ENCODE measurements around the gene TMEM45B. TPM values are rescaled to one million over a fixed set of nuclear protein-coding genes. Genes with fewer than 3 reads are reported as not detected.

The TMEM45B gene
- total and polyA plus RNA-seq, 2 of the 13 experiments (the other 11 are each of a cell fraction or from before 2014, with no cell fraction given): 29.1 to 181 TPM

DNA sequence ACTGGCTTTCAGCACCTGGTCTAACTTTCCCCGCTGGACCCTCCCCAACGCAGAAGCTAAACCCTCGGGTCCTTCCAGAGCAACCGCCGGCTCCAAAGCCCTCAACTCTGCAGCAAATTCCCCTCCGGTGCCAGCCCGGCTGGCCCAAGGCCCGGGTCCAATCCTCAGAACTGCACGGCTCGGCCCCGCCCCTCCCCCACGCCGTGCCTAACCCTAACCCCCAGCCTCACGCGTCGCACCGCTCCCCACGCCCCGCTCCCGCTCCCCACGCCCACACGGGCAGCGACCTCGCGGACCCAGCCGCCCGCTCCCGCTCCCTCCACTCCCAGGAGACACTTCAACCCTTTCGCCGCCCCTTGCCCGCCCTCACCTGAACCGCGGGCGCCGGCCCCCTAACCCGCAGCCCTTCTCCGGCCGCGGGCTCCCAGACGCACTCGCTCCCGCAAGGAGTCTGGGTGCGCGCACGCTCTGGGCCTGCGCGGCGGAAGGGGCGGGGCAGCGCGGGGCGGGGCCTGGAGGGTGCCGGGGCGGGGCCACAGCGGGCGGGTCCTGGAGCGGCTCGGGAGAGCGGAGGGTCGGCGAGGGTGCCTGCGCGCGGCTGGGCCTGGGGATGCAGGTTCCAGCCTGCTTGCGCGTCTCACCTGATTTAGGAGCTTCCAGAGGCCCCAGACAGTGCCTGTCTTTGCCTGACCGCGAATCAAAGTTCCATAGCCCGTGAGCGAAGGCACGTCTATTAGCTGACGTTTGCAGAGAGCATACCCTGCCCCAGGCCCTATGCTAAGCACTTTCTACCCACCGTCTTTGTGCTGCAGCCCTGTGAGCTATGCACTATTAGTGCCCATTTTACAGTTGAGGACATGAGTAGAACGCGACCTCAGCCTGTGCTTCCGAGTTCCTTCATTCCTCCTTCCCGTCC is 79.7 kb downstream of the TMEM45B start, which contains the start of gene NFRKB (continued):
- TF ChIP-seq ISL2 (CRISPR knock-in tag; IDR thresholded peaks at IDR 0.05) (peak; percentile 62), SKI (IDR thresholded peaks at IDR 0.05; ENCODE audit: partially characterized antibody) (no peak), GTF2F1 (IDR thresholded peaks at IDR 0.05; ENCODE audit: low read length) (no peak), ZNF772 (CRISPR knock-in tag; IDR thresholded peaks at IDR 0.05) (peak; percentile 60; the same call in 1 of the 2 replicates), TARDBP (CRISPR knock-in tag; IDR thresholded peaks at IDR 0.05) (no peak; the same call in 1 of the 2 replicates), CC2D1A (CRISPR knock-in tag; IDR thresholded peaks at IDR 0.05) (no peak), ZNF230 (CRISPR knock-in tag; IDR thresholded peaks at IDR 0.05) (0 out of 2 replicates have a peak, but pooled peaks have one; percentile 55), GABPA (IDR thresholded peaks at IDR 0.05; ENCODE audit: low read depth, low read length) (0 out of 2 replicates have a peak, but pooled peaks have one; percentile 16), GABPA (CRISPR knock-in tag; IDR thresholded peaks at IDR 0.05; ENCODE audit: low read depth) (no peak), RAD21 (CRISPR knock-in tag; IDR thresholded peaks at IDR 0.05) (0 out of 2 replicates have a peak, but pooled peaks have one; percentile 20), PPARG (CRISPR knock-in tag; conservative IDR thresholded peaks at IDR 0.05) (no peak), ZNF121 (CRISPR knock-in tag; IDR thresholded peaks at IDR 0.05) (0 out of 2 replicates have a peak, but pooled peaks have one; percentile 42), CCAR2 (optimal IDR thresholded peaks at IDR 0.05; ENCODE audit: low read depth, low read length) (no peak), FOXO1 (CRISPR knock-in tag; IDR thresholded peaks at IDR 0.05) (no peak), ZNF333 (CRISPR knock-in tag; IDR thresholded peaks at IDR 0.05; ENCODE audit: borderline replicate concordance) (no peak), SRSF9 (IDR thresholded peaks at IDR 0.05; ENCODE audit: borderline replicate concordance, insufficient read depth, low read depth, low read length, poor library complexity, severe bottlenecking) (no peak)
- TF ChIP-seq, protein P1, sequence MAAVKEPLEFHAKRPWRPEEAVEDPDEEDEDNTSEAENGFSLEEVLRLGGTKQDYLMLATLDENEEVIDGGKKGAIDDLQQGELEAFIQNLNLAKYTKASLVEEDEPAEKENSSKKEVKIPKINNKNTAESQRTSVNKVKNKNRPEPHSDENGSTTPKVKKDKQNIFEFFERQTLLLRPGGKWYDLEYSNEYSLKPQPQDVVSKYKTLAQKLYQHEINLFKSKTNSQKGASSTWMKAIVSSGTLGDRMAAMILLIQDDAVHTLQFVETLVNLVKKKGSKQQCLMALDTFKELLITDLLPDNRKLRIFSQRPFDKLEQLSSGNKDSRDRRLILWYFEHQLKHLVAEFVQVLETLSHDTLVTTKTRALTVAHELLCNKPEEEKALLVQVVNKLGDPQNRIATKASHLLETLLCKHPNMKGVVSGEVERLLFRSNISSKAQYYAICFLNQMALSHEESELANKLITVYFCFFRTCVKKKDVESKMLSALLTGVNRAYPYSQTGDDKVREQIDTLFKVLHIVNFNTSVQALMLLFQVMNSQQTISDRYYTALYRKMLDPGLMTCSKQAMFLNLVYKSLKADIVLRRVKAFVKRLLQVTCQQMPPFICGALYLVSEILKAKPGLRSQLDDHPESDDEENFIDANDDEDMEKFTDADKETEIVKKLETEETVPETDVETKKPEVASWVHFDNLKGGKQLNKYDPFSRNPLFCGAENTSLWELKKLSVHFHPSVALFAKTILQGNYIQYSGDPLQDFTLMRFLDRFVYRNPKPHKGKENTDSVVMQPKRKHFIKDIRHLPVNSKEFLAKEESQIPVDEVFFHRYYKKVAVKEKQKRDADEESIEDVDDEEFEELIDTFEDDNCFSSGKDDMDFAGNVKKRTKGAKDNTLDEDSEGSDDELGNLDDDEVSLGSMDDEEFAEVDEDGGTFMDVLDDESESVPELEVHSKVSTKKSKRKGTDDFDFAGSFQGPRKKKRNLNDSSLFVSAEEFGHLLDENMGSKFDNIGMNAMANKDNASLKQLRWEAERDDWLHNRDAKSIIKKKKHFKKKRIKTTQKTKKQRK (IDR thresholded peaks at IDR 0.05; ENCODE audit: low read length): no peak
- TF ChIP-seq, protein P2, sequence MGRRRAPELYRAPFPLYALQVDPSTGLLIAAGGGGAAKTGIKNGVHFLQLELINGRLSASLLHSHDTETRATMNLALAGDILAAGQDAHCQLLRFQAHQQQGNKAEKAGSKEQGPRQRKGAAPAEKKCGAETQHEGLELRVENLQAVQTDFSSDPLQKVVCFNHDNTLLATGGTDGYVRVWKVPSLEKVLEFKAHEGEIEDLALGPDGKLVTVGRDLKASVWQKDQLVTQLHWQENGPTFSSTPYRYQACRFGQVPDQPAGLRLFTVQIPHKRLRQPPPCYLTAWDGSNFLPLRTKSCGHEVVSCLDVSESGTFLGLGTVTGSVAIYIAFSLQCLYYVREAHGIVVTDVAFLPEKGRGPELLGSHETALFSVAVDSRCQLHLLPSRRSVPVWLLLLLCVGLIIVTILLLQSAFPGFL (CRISPR knock-in tag; IDR thresholded peaks at IDR 0.05): no peak
- TF ChIP-seq, protein P3, sequence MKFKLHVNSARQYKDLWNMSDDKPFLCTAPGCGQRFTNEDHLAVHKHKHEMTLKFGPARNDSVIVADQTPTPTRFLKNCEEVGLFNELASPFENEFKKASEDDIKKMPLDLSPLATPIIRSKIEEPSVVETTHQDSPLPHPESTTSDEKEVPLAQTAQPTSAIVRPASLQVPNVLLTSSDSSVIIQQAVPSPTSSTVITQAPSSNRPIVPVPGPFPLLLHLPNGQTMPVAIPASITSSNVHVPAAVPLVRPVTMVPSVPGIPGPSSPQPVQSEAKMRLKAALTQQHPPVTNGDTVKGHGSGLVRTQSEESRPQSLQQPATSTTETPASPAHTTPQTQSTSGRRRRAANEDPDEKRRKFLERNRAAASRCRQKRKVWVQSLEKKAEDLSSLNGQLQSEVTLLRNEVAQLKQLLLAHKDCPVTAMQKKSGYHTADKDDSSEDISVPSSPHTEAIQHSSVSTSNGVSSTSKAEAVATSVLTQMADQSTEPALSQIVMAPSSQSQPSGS (CRISPR knock-in tag; IDR thresholded peaks at IDR 0.05): no peak
- TF ChIP-seq, protein P4, sequence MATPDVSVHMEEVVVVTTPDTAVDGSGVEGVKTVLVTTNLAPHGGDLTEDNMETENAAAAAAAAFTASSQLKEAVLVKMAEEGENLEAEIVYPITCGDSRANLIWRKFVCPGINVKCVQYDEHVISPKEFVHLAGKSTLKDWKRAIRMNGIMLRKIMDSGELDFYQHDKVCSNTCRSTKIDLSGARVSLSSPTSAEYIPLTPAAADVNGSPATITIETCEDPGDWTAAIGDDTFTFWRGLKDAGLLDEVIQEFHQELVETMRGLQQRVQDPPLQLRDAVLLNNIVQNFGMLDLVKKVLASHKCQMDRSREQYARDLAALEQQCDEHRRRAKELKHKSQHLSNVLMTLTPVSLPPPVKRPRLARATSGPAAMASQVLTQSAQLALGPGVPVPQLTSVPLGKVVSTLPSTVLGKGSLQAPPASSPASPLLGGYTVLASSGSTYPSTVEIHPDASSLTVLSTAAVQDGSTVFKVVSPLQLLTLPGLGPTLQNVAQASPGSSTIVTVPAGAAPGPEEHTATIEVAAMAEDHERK (CRISPR knock-in tag; IDR thresholded peaks at IDR 0.05; ENCODE audit: low read depth): peak; percentile 84
- TF ChIP-seq, protein P5, sequence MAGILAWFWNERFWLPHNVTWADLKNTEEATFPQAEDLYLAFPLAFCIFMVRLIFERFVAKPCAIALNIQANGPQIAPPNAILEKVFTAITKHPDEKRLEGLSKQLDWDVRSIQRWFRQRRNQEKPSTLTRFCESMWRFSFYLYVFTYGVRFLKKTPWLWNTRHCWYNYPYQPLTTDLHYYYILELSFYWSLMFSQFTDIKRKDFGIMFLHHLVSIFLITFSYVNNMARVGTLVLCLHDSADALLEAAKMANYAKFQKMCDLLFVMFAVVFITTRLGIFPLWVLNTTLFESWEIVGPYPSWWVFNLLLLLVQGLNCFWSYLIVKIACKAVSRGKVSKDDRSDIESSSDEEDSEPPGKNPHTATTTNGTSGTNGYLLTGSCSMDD (CRISPR knock-in tag; IDR thresholded peaks at IDR 0.05): no peak
